ENCODE data around the gene PSD2.

DNA sequence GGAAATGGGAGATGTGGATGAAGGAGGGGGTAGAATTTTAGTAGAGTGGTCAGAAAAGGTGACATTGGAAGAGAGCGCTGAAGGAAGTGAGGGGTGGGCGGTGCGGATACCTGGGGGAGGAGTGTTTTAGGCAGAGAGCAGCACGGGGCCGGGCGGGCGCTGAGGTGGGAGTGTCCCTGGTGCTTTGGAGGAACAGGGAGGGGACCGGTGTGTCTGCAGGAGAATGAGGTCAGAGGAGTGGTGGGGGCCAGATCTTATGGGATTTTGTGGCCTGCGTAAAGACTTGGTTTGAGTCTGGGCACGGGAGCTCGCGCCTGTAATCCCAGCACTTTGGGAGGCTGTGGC is 5.8 kb upstream of the PSD2 start:
- TF ChIP-seq POLR2A (IDR thresholded peaks at IDR 0.05; ENCODE audit: low read length) = no peak
- no peak for TF ChIP-seq GATA1 (IDR thresholded peaks at IDR 0.05; ENCODE audit: low read depth, low read length)

Data from erythroblast (primary cell).